ENCODE data around the gene PLEKHA1.

The PLEKHA1 gene

GRCh38 chr10:122347170-122347841 lies 27.2 kb upstream of the PLEKHA1 start:
- no peak for DNase-seq

- DNase-seq, result no peak
Observed at GRCh38 chr10:122348512-122348911, 26.0 kb upstream of the PLEKHA1 start.

- no peak for DNase-seq
Observed at GRCh38 chr10:122348935-122349361, 25.6 kb upstream of the PLEKHA1 start.

GRCh38 chr10:122349758-122350369 lies 24.6 kb upstream of the PLEKHA1 start:
- no peak for DNase-seq

- no peak for DNase-seq
Observed at GRCh38 chr10:122350893-122351292, 23.6 kb upstream of the PLEKHA1 start.

GRCh38 chr10:122352817-122353525 lies 21.5 kb upstream of the PLEKHA1 start:
- DNase-seq, result no peak

GRCh38 chr10:122354383-122354782 lies 20.1 kb upstream of the PLEKHA1 start:
- no peak for DNase-seq

GRCh38 chr10:122357685-122358084 lies 16.8 kb upstream of the PLEKHA1 start:
- DNase-seq, result no peak

GRCh38 chr10:122359621-122360020 lies 14.9 kb upstream of the PLEKHA1 start:
- DNase-seq, result peak in 1 of 3 donors; percentile 15

- no peak for DNase-seq
Observed at GRCh38 chr10:122361046-122361445, 13.5 kb upstream of the PLEKHA1 start.

- DNase-seq, result no peak
Observed at GRCh38 chr10:122362031-122362592, 12.4 kb upstream of the PLEKHA1 start.

GRCh38 chr10:122362621-122363020 lies 11.9 kb upstream of the PLEKHA1 start:
- DNase-seq, result no peak

GRCh38 chr10:122363311-122363710 lies 11.2 kb upstream of the PLEKHA1 start:
- DNase-seq, result no peak

- no peak for DNase-seq
Observed at GRCh38 chr10:122363722-122364463, 10.6 kb upstream of the PLEKHA1 start.

- no peak for DNase-seq
Observed at GRCh38 chr10:122368502-122369254, 5.8 kb upstream of the PLEKHA1 start.

- no peak for DNase-seq
Observed at GRCh38 chr10:122373108-122373507, 1.4 kb upstream of the PLEKHA1 start.

- no peak for DNase-seq
Observed at GRCh38 chr10:122373721-122374120, 787 bp upstream of the PLEKHA1 start.

GRCh38 chr10:122374859-122375678 lies 561 bp downstream of the PLEKHA1 start:
- peak; percentile 85 to 96 (median 93) for DNase-seq

GRCh38 chr10:122375679-122376160 lies 1.2 kb downstream of the PLEKHA1 start:
- DNase-seq, result no peak

GRCh38 chr10:122376364-122376961 lies 2.0 kb downstream of the PLEKHA1 start:
- no peak for DNase-seq

- DNase-seq, result no peak
Observed at GRCh38 chr10:122379041-122379440, 4.5 kb downstream of the PLEKHA1 start.
